Psoas muscle (tissue), 8 donors: Measurements from ENCODE around the gene MAK. TPM values are rescaled to one million over a fixed set of nuclear protein-coding genes. Genes with fewer than 3 reads are reported as not detected.
"Not testable (repeated sequence)": the region's sequence is repeated elsewhere in the genome, so short reads cannot be mapped to it uniquely, and the experiment has no call there.

ENCODE experiments used
- ATAC-seq, 4 donors: fragments of 200-7000 bp; cut with Tn5 transposase; one replicate each; pipeline ENCODE4 v1.9.1; 2020; ENCODE audit warnings: moderate library complexity in 3 of 4, mild to moderate bottlenecking in 2 of 4
- DNase-seq, 2 donors: peaks; one replicate each; pipeline ENCODE4 v3.0.0-alpha.2; 2020
- H3K27ac ChIP-seq: fragments of 200-600 bp; one replicate; pipeline ENCODE4 v1.8.0; 2022
- H3K27me3 ChIP-seq, 3 donors: fragments of 200-600 bp in 1 of 3; one replicate each; pipeline versions ENCODE4 v1.6.1 to v1.8.0; 2013 to 2022; ENCODE audit warnings: low read length in 2 of 3, mild to moderate bottlenecking in 2 of 3, moderate library complexity in 1 of 3; ENCODE audit not compliant: insufficient read depth in 3 of 3
- H3K36me3 ChIP-seq, 2 donors: fragments of 200-600 bp in 1 of 2; one replicate each; pipeline versions ENCODE4 v1.6.1 to v1.8.0; 2013 to 2022; ENCODE audit warnings: low read depth in 1 of 2, mild to moderate bottlenecking in 1 of 2, moderate library complexity in 1 of 2; ENCODE audit not compliant: insufficient read depth in 1 of 2
- H3K4me1 ChIP-seq: fragments of 200-600 bp; one replicate; pipeline ENCODE4 v1.8.0; 2022
- H3K4me3 ChIP-seq: fragments of 200-600 bp; one replicate; pipeline ENCODE4 v1.8.0; 2022; ENCODE audit warnings: mild to moderate bottlenecking
- H3K9me3 ChIP-seq: fragments of 200-600 bp; one replicate; pipeline ENCODE4 v1.8.0; 2022
- CTCF ChIP-seq: fragments of 200-600 bp; IDR thresholded peaks from one replicate; pipeline ENCODE4 v1.8.0; 2022; ENCODE audit warnings: antibody characterized with exemption
- WGBS, 3 donors: extraction: QIAGEN DNeasy Blood & Tissue Kit; methylation state at CpG; one replicate each; pipeline versions ENCODE4 v1.1.6 to v1.1.7; 2013; 5-methylcytosine and 5-hydroxymethylcytosine counted together
- intact Hi-C, 2 donors: fragments of 100-400 bp; cut with DNase I; formaldehyde crosslinking; loops; one replicate each; pipeline versions ENCODE4 v1.11.0 to v1.14.2; 2022
- long read RNA-seq, 2 donors: library from polyadenylated mRNA; unstranded; transcript quantifications; one replicate each; pipeline ENCODE4 v2.0.0, GENCODE V29; 2021
- polyA plus RNA-seq, 3 donors: library from polyadenylated mRNA; stranded (reverse); fragments of 200-250 nt; gene quantifications; one replicate each; pipeline ENCODE4 v1.2.3, GENCODE V29; 2013
- total RNA-seq, 4 donors: library from RNA; stranded (reverse); fragmentation: NEBNext Ultra II Directional in 2 of 4; extraction: Animal tissue kit (Norgen Biotek cat#: 25700) in 2 of 4; gene quantifications; one replicate each; pipeline versions ENCODE4 v1.2.1 to v1.2.4, GENCODE V29; 2021 to 2023
- donor health status: healthy with polysubstance abuse.
- donor health status: DM: no; HTN: no; CAD: no; lungs with moderate emphysema.
- donor health status: Bipolar disorder and iron deficiency.
- donor health status: healthy.
- donor health status: DM: yes; HTN: yes; CAD: no.
- donor health status: DM: no; HTN: no; CAD: no.
- donor health status: DM: no; HTN: no; CAD: no.
- donor health status: DM: yes; HTN: yes; CAD: no.

The MAK gene
- under 1 TPM in 1 of 4 donors, not detected in 3; 0.09 TPM for total RNA-seq
- polyA plus RNA-seq = under 1 TPM in 2 of 3 donors, not detected in 1; 0.01 to 0.03 TPM
- long read RNA-seq, donor 1 = 0 reads
- long read RNA-seq, donor 2 = 0 reads

- no peaks in the 10 kb centered on the region for H3K36me3 ChIP-seq
- peaks cover 12% of the 10 kb centered on the region for H3K4me1 ChIP-seq
- DNase-seq (peak; percentile 77 to 84), ATAC-seq (peak; percentile 90 to 97 (median 96))
- no peak within 1 kb of the TSS for H3K27ac ChIP-seq
- TF ChIP-seq CTCF = no peak
- peaks cover 0 to 55% (median 8%) of the 10 kb centered on the region in 3 donors for H3K27me3 ChIP-seq
- H3K9me3 ChIP-seq = no peaks in the 10 kb centered on the region
- H3K4me3 ChIP-seq = peak within 1 kb of the TSS; percentile 77
- intact Hi-C loops = no loop called here
- 0 to 1% (median 0%) methylated on average over 43 to 53 of the region's 53 CpGs for WGBS, 3 donors
These were observed at the start of gene MAK for GRCh38 chr6:10837995-10838793. Gene MAK, minus strand, starts transcription at chr6:10838539. Its CDS starts 7,891 bp downstream, at chr6:10830648.

DNA sequence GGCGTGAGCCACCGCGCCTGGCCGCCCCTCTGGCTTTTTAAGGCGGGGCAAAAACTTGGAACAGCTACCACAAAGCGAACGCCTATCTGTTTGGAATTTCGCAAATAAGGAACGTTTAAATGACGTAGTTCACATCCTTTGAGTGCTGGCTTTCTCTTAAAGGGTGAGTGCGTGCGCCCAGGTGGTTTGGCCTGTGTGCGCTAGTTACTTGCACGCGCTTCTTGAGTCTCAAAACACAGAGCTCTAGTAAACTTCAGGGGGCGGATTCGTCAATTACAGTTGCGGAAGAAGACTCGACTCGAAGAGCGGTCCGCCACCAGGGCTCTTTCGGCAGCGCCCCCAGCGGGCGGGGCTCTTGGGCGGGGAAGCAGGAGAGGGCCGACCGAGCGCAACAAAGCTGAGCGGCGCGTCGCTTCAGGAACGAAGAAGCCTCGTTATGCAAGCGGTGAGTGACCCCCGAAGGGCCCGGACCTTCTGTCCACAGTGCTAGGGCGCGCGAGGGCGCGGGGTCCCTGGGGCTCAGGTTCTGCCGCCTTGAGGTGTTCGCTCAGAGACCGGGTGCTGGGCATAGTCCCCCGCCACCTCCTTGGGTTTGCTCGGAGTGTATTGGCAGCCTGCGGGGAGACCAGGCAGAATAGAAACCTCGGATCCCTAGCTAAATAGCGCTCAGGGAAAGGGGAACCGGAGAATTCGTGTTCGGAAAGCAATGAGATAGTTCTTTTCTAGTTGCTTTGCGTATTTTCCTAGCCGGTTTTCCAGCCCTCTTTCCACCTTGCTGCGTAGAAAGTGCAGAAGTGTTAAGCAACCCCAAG lies 48.6 kb upstream of the MAK start, which contains the start of gene SYCP2L:
TSS of gene SYCP2L (plus strand) at position 362 of the 812 bp plus-strand sequence. CDS start at position 437, 75 bp downstream.
- TF ChIP-seq CTCF = peak; percentile 12
- no peak for DNase-seq
- Histone ChIP-seq H3K27me3 (peaks cover 0 to 67% (median 20%) of the 10 kb centered on the region in 3 donors), H3K9me3 (no peaks in the 10 kb centered on the region), H3K27ac (no peak within 1 kb of the TSS), H3K4me1 (peaks cover 3% of the 10 kb centered on the region), H3K4me3 (peak within 1 kb of the TSS; percentile 54), H3K36me3 (no peaks in the 10 kb centered on the region)
- whole genome bisulfite sequencing, 3 donors = 2 to 4% (median 4%) methylated on average over 57 to 58 of the region's 58 CpGs
- intact Hi-C loops = no loop called here
- peak in 1 of 4 donors; percentile 33 for ATAC-seq

GRCh38 chr6:10886365-10886690 lies 48.0 kb upstream of the MAK start:
- H3K4me1 ChIP-seq, DNase-seq, ATAC-seq, intact Hi-C loops, H3K27ac ChIP-seq, H3K36me3 ChIP-seq, H3K9me3 ChIP-seq: not testable (repeated sequence)
- 12 to 21% (median 19%) methylated on average over 11 of the region's 11 CpGs for WGBS, 3 donors
- Histone ChIP-seq H3K4me3 (peak overlapping the region; percentile 54), H3K27me3 (peaks cover 0 to 71% (median 24%) of the 10 kb centered on the region in 3 donors)

- Histone ChIP-seq H3K4me3 (no peak overlapping the region), H3K9me3 (no peaks in the 10 kb centered on the region), H3K4me1 (peaks cover 3% of the 10 kb centered on the region), H3K27me3 (peaks cover 0 to 84% (median 21%) of the 10 kb centered on the region in 3 donors), H3K27ac (no peak overlapping the region), H3K36me3 (no peaks in the 10 kb centered on the region)
- DNase-seq = no peak
- intact Hi-C loops = no loop called here
- no peak for TF ChIP-seq CTCF
- 18 to 24% (median 22%) methylated on average over 24 of the region's 24 CpGs for WGBS, 3 donors
- no peak for ATAC-seq
These were observed 46.1 kb upstream of the MAK start for GRCh38 chr6:10884245-10884972.
